Transverse colon (tissue), 4 donors: ENCODE results near the gene SEC16A.

ENCODE experiments used
- POLR2A ChIP-seq: fragments of 450-650 bp; IDR thresholded peaks from one replicate; pipeline ENCODE4 v1.6.1; 2016; ENCODE audit warnings: antibody characterized with exemption, mild to moderate bottlenecking, moderate library complexity
- POLR2AphosphoS5 ChIP-seq, 3 donors: sonication (generic); formaldehyde crosslinking; IDR thresholded peaks; one replicate each; pipeline ENCODE4 v1.6.1; 2016; ENCODE audit warnings: antibody characterized with exemption in 3 of 3
- TF ChIP-seq, protein P1 (sequence below), 5 experiments: fragments of 200-600 bp in 3 of 5; fragments of 450-650 bp in 2 of 5; sonication (generic) in 3 of 5; IDR thresholded peaks; 1 replicate in 2 of 5; 2 replicates in 3 of 5; pipeline ENCODE4 v1.5.1; 2016 to 2017; ENCODE audit warnings: antibody characterized with exemption in 5 of 5, inconsistent platforms in 3 of 5, mild to moderate bottlenecking in 2 of 5, moderate library complexity in 1 of 5

DNA sequence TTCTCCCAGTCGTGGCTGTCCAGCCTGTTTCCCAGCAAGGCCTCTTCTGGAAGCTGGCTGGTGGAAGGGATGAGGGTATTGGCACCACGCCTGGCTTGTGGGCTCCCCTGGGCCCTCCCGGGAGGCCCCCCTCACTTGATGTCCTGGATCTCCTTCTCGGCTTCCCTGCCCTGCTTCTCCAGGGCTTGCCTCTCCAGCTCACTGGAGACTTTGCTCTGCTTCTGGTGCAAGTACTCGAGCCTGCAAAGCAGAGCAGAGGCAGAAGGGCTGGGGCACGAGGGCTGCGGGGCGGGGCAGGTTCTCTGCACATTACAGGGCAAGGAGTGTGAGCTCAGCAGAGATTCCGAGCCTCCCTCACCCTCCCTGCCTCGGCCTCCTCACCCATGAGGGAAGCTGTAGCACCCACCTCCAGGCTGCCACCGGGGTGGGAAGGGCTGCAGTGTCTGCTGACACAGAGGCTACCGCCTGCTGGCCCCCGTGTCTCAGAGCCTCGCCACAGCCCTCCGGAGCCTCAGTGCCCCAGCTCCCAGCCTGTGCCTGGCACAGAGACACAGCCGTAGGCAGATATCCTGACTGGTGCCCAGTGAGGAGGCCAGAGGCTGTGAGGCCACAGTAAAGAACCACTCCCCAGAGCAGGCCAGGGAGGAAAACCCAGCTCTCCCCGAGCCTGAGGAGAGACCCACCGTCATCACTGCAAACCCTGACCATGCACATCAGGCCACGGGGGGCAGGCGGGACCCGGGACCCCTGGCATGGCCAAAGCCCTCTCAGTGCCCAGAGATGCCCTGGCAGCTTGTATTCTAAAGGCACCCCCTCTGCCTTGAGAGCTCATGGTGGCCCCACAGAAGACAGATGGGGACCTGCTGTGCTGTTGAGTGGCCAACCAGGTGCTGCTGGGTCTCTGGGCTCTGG lies 90.0 kb downstream of the SEC16A start:
- TF ChIP-seq POLR2AphosphoS5 (IDR thresholded peaks at IDR 0.05) (no peak), POLR2A (no peak)
- TF ChIP-seq, protein P1, sequence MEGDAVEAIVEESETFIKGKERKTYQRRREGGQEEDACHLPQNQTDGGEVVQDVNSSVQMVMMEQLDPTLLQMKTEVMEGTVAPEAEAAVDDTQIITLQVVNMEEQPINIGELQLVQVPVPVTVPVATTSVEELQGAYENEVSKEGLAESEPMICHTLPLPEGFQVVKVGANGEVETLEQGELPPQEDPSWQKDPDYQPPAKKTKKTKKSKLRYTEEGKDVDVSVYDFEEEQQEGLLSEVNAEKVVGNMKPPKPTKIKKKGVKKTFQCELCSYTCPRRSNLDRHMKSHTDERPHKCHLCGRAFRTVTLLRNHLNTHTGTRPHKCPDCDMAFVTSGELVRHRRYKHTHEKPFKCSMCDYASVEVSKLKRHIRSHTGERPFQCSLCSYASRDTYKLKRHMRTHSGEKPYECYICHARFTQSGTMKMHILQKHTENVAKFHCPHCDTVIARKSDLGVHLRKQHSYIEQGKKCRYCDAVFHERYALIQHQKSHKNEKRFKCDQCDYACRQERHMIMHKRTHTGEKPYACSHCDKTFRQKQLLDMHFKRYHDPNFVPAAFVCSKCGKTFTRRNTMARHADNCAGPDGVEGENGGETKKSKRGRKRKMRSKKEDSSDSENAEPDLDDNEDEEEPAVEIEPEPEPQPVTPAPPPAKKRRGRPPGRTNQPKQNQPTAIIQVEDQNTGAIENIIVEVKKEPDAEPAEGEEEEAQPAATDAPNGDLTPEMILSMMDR (IDR thresholded peaks at IDR 0.05), result no peak
